ENCODE results near the gene SRRM3.
"Not testable (repeated sequence)": the region's sequence is repeated elsewhere in the genome, so short reads cannot be mapped to it uniquely, and the experiment has no call there.

The SRRM3 gene

GRCh38 chr7:76315364-76315763, 113.7 kb downstream of the SRRM3 start:
- DNase-seq (ENCODE audit: low read depth) = no peak

- DNase-seq (ENCODE audit: low read depth) = no peak
These were observed 115.5 kb downstream of the SRRM3 start for GRCh38 chr7:76316984-76317781.

- peak; percentile 85 for DNase-seq (ENCODE audit: low read depth)
These were observed 116.2 kb downstream of the SRRM3 start for GRCh38 chr7:76317782-76318487.

- peak; percentile 43 for DNase-seq (ENCODE audit: low read depth)
These were observed 117.0 kb downstream of the SRRM3 start for GRCh38 chr7:76318488-76319353.

GRCh38 chr7:76325092-76325491, 123.4 kb downstream of the SRRM3 start:
- no peak for DNase-seq (ENCODE audit: low read depth)

- no peak for DNase-seq (ENCODE audit: low read depth)
These were observed 124.1 kb downstream of the SRRM3 start for GRCh38 chr7:76325811-76326210.

- no peak for DNase-seq (ENCODE audit: low read depth)
These were observed 125.0 kb downstream of the SRRM3 start for GRCh38 chr7:76326646-76327233.

- no peak for DNase-seq (ENCODE audit: low read depth)
These were observed 125.9 kb downstream of the SRRM3 start for GRCh38 chr7:76327610-76328009.

- no peak for DNase-seq (ENCODE audit: low read depth)
These were observed 126.7 kb downstream of the SRRM3 start for GRCh38 chr7:76328389-76328788.

- DNase-seq (ENCODE audit: low read depth) = no peak
These were observed 127.8 kb downstream of the SRRM3 start for GRCh38 chr7:76329479-76329878.

- no peak for DNase-seq (ENCODE audit: low read depth)
These were observed 128.6 kb downstream of the SRRM3 start for GRCh38 chr7:76330261-76330660.

GRCh38 chr7:76330673-76331072, 129.0 kb downstream of the SRRM3 start:
- no peak for DNase-seq (ENCODE audit: low read depth)

GRCh38 chr7:76332078-76332477, 130.4 kb downstream of the SRRM3 start:
- no peak for DNase-seq (ENCODE audit: low read depth)

- no peak for DNase-seq (ENCODE audit: low read depth)
These were observed 131.9 kb downstream of the SRRM3 start for GRCh38 chr7:76333511-76334101.

- no peak for DNase-seq (ENCODE audit: low read depth)
These were observed 132.7 kb downstream of the SRRM3 start for GRCh38 chr7:76334320-76334967.

GRCh38 chr7:76335417-76335816, 133.7 kb downstream of the SRRM3 start:
- DNase-seq (ENCODE audit: low read depth) = not testable (repeated sequence)

GRCh38 chr7:76336094-76336493, 134.4 kb downstream of the SRRM3 start:
- no peak for DNase-seq (ENCODE audit: low read depth)

Data from stimulated activated CD8-positive, alpha-beta memory T cell treated with anti-CD3 and anti-CD28 coated beads, Interleukin-7, amount 100 ng/mL, for 24 hours (primary cell).